GM12874 (cell line): ENCODE results near the gene RAB40C.

Experiments
- TF ChIP-seq, protein P1 (sequence below): IDR thresholded peaks from 2 replicates; pipeline ENCODE4 v1.5.1; 2011; ENCODE audit warnings: low read depth, mild to moderate bottlenecking, control low read depth, low read length, moderate library complexity; ENCODE audit not compliant: insufficient read depth

Gene RAB40C

DNA sequence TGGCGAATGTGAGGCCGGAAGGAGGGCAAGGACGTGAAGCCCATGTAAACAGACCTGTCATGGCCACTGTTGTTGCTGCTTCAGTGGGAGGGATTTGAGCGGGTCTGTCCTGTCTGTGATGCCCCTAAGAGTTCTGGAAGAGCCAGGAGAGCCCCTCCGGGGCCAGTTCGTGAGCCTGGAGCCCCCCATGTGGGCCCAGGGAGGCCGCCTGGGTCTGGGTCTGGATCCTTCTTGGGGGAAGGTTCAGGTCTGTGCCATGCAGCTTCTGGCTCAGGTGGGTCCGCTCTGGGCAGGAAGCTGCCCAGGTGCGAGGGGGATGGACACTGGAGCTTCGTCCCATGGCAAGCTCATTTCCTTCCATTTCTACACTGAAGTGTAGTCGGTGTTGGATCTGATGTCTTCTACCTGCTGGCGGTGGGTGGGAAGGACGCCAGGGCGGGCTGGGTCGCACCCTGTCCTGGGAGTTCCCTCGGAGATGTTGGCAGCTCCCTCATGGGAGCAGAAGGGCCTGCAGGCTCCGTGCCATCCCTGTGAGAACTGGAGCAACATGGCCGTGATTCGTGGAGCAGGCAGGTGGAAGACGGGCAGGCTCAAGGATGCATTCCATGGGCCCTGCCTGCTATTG, 29.7 kb downstream of the RAB40C start:
- TF ChIP-seq, protein P1, sequence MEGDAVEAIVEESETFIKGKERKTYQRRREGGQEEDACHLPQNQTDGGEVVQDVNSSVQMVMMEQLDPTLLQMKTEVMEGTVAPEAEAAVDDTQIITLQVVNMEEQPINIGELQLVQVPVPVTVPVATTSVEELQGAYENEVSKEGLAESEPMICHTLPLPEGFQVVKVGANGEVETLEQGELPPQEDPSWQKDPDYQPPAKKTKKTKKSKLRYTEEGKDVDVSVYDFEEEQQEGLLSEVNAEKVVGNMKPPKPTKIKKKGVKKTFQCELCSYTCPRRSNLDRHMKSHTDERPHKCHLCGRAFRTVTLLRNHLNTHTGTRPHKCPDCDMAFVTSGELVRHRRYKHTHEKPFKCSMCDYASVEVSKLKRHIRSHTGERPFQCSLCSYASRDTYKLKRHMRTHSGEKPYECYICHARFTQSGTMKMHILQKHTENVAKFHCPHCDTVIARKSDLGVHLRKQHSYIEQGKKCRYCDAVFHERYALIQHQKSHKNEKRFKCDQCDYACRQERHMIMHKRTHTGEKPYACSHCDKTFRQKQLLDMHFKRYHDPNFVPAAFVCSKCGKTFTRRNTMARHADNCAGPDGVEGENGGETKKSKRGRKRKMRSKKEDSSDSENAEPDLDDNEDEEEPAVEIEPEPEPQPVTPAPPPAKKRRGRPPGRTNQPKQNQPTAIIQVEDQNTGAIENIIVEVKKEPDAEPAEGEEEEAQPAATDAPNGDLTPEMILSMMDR, result no peak

DNA sequence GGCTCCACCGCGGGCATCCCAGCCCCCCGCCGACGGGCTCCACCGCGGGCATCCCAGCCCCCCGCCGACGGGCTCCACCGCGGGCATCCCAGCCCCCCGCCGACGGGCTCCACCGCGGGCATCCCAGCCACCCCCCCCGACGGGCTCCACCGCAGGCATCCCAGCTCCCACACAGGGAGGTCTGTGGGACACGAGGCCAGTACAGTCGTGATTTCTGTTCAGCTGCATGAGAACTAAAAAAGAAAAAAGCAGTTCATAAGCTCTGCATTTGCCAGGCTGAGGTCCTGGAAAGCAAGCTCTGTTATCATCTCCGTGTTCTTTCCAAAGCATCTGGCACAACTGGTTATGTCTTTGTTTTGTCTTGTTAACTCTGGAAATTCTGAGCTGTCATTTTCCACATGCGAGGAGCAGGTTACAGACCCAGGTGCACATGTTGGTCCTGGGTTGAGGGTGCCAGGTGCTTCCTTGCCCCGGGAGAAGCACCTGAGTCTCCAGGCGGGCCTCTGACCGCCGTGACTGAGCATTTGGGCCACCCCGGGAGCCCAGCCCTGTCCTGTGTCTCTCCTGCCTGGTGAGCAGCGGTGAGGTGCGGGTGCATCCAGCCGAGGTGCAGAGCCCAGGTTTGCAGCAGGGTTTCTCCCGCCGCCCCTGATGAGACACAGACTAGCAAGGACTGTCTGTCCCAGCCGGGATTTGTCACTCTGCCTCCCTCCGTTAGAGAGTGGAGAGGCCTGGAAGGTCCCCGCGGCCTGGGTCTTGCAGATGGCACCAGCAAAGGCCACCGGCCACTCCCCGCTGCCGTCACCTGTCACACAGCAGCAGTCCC, 31.0 kb downstream of the RAB40C start:
- TF ChIP-seq, protein P1, result no peak

DNA sequence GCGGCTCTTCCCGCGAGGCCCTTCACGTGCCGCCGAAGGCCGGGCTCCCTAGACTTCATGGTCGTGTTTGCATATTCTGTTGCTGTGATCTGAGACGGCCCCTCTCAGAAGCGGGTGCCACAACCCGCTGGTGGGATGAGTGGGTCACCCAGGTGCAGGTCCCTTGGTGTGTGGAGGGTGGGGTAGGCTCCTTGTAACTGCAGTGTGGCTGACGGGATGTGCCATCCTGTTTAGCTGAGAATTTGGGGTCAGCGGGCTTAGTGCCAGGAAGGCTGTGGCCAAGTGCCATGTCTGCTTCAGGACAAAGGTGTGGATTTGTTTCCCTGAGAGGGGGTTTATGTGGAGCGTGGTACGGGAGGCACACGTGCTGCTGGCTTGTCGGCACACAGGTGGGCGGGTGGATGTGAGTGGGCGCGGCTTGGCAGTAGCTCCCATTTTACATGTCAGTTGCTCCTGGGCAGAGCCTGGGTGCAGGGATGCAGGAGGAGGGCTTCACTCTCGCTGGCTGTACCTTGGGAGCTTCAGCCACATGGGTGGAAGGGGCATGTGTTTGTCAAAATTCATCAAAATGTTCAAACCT, 31.8 kb downstream of the RAB40C start:
- TF ChIP-seq, protein P1, result no peak

DNA sequence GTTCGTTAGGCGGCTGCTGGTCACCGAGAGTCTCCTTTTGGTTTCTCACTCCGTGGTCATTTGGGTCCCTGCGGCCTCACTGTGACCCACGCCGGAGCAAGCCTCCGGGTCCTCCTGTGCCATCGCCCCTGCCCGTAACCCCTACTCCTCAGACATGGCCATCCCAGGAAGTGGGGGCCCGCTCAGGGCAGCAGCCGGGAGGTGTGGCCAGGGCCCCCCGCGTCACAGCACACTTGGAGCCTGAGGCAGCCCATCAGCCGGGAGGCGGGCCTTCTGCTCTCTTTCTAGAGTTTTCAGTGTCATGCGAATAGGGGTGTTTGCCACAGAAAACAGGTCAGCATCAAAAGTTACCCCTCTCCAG, 33.0 kb downstream of the RAB40C start:
- TF ChIP-seq, protein P1, result no peak

DNA sequence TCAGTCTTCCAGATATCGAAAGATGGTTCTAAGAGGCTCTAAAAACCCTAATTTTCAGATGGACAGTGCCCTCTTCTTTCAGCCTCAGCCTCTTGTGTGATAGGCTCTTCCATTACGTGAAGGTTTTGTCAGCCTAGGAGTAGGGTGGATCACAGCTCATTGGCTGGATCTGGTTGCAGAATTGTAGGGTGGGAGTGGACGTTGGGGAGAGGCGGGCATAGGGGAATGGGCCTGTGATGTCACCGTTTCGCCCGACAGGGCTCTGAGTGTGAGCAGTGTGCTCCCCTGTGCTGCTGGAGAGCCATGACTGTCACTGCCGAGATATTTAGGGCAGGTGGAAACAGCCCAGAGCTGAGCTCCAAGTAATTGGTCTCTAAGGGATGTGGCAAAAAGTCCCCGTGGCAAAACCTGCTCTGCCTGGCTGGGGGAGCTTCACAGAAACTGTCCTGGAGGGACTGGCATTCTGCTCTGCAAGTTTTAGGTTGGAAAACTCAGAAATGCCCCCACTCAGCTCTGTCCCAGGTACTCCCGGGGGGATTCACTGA, 34.7 kb downstream of the RAB40C start:
- TF ChIP-seq, protein P1, result no peak

DNA sequence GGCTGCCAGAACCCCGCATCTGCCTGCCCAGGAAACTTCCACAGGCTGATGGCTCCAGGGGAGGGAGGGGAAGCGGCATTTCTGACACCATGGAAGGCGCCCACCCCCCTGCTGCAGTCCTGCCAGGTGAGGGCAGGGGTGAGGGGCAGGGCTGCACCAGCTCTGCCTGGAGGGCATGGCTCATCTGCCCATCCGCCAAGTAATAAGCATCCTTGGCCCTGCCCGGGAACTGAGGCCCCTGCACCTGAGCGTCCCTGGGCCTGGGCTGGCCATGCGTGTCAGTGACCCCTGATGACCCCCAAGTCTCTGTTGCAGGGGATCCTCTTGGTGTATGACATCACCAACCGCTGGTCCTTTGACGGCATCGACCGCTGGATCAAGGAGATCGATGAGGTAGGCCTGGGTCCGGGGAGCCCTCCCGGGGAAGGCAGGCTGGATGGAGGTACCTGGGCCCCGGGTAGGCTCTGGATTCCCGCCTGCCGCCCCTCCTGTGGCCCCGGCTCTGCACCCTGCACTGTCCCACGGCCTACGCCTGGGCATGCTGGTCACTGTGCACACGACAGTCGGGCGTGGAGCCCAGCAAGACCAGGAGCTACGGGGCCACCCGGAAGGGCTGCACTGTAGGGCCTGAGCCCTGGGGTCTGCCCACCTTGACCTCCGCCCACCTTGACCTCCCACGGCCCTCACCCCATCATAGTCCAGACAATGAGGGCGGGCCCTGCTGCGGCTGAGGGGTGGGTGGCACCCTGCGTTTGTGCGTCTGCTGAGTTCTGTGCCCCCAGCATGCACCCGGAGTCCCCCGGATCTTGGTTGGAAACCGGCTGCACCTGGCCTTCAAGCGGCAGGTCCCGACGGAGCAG, 35.5 kb downstream of the RAB40C start:
- TF ChIP-seq, protein P1, result no peak
